Gastrocnemius medialis (tissue), 4 donors: ENCODE data around the gene SERPINB6.

ENCODE experiments used
- CTCF ChIP-seq, 5 experiments: fragments of 450-650 bp in 3 of 5; fragments of 200-600 bp in 2 of 5; sonication (generic) in 2 of 5; IDR thresholded peaks in 4 of 5; conservative IDR thresholded peaks in 1 of 5; 1 replicate in 4 of 5; 2 replicates in 1 of 5; pipeline ENCODE4 v1.5.1; 2016 to 2019; ENCODE audit warnings: antibody characterized with exemption in 5 of 5, mild to moderate bottlenecking in 3 of 5, moderate library complexity in 3 of 5
- POLR2A ChIP-seq, 2 donors: fragments of 450-650 bp; IDR thresholded peaks; one replicate each; pipeline ENCODE4 v1.6.1; 2017; ENCODE audit warnings: antibody characterized with exemption in 2 of 2, mild to moderate bottlenecking in 2 of 2, moderate library complexity in 2 of 2

GRCh38 chr6:3011592-3011991 lies 40.2 kb upstream of the SERPINB6 start:
- no peak for TF ChIP-seq CTCF (IDR thresholded peaks at IDR 0.05 in 4 of 5, conservative IDR thresholded peaks at IDR 0.05 in 1 of 5)
- TF ChIP-seq POLR2A (IDR thresholded peaks at IDR 0.05) = no peak
